Bronchial epithelial cell (primary cell): ENCODE data around the gene LCK. TPM values are rescaled to one million over a fixed set of nuclear protein-coding genes. Genes with fewer than 3 reads are reported as not detected.

ENCODE experiments used
- DNase-seq: peaks from one replicate; pipeline ENCODE4 v3.0.0-alpha.2; 2010; ENCODE audit warnings: low read depth
- FAIRE-seq: peaks from 2 replicates; lab custom pipeline; 2011; peaks lifted over from hg19 to GRCh38; lab: Jason Lieb, UNC
- H3K27me3 ChIP-seq: 2 replicates; pipeline ENCODE4 v1.5.1; 2011; ENCODE audit warnings: low read length; ENCODE audit not compliant: control insufficient read depth, insufficient read depth
- H3K36me3 ChIP-seq: 2 replicates; pipeline ENCODE4 v1.5.1; 2011; ENCODE audit warnings: low read length; ENCODE audit not compliant: control insufficient read depth, insufficient read depth
- H3K4me3 ChIP-seq: 2 replicates; pipeline ENCODE4 v1.5.1; 2011; ENCODE audit warnings: mild to moderate bottlenecking, low read depth, low read length, control low read depth
- CTCF ChIP-seq: IDR thresholded peaks from 2 replicates; pipeline ENCODE4 v1.5.1; 2011; ENCODE audit warnings: mild to moderate bottlenecking, moderate library complexity, low read length, control low read depth, inconsistent platforms; ENCODE audit not compliant: insufficient read depth, severe bottlenecking
- total RNA-seq: library from RNA; depleted of rRNA; stranded (reverse); fragments of >200 nt; gene quantifications from 2 replicates; pipeline ENCODE4 v1.2.1, GENCODE V29; 2014

Gene LCK
- total RNA-seq, 1 donor from 2014 or later: not detected

DNA sequence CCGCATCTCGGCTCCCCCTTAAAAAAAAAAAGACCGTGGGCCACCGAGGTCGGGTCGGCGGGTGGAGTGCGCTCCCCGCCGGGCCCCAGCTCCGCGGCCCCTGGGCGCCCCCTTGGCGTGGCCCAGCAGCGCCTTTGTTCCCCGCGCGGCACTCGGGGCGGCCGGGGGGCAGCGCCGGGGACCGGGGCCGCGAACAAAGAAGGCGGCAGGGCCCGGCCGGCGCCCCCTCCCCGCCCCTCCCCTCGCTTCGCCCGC, 84.4 kb downstream of the LCK start:
- FAIRE-seq (no peak), DNase-seq (no peak)
- peak overlapping the region; percentile 56 for H3K4me3 ChIP-seq
- no peaks in the 10 kb centered on the region for H3K27me3 ChIP-seq
- H3K36me3 ChIP-seq: peaks cover 4% of the 10 kb centered on the region
- no peak for TF ChIP-seq CTCF

Other genes starting within 250 kb of the LCK start
- gene KHDRBS1, start 237.4 kb upstream of the LCK start, total RNA-seq: 36.6 and 39.8 TPM in 2 replicates
- 2.2 and 2.9 TPM in 2 replicates for gene TMEM39B, start 178.3 kb upstream of the LCK start, total RNA-seq
- 24.2 and 31.1 TPM in 2 replicates for gene KPNA6, start 143.2 kb upstream of the LCK start, total RNA-seq
- 54.0 and 62.7 TPM in 2 replicates for gene TXLNA, start 71.6 kb upstream of the LCK start, total RNA-seq
- 1.2 and 2.9 TPM in 2 replicates for gene CCDC28B, start 50.7 kb upstream of the LCK start, total RNA-seq
- gene IQCC, start 45.6 kb upstream of the LCK start, total RNA-seq: 2.6 and 3.6 TPM in 2 replicates
- gene DCDC2B, start 42.2 kb upstream of the LCK start, total RNA-seq: not detected in 2 replicates
- gene TMEM234, start 28.9 kb upstream of the LCK start, total RNA-seq: 9.0 and 18.3 TPM in 2 replicates
- 455 and 626 TPM in 2 replicates for gene EIF3I, start 28.9 kb upstream of the LCK start, total RNA-seq
- gene FAM167B, start 4.0 kb upstream of the LCK start, total RNA-seq: 0.13 and 0.26 TPM in 2 replicates
- gene HDAC1, start 40.8 kb downstream of the LCK start, total RNA-seq: 83.7 and 95.8 TPM in 2 replicates
- 3.2 and 4.2 TPM in 2 replicates for gene MARCKSL1, start 85.0 kb downstream of the LCK start, total RNA-seq
- 0.26 and 0.64 TPM in 2 replicates for gene FAM229A, start 111.2 kb downstream of the LCK start, total RNA-seq
- 0.26 and 0.64 TPM in 2 replicates for gene TSSK3, start 111.3 kb downstream of the LCK start, total RNA-seq
- gene BSDC1, start 143.2 kb downstream of the LCK start, total RNA-seq: 35.5 and 45.6 TPM in 2 replicates
- not detected in 2 replicates for gene ZBTB8B, start 213.8 kb downstream of the LCK start, total RNA-seq